GM21723 (cell line): ENCODE measurements around the gene KCTD6.
"Not testable (repeated sequence)": the region's sequence is repeated elsewhere in the genome, so short reads cannot be mapped to it uniquely, and the experiment has no call there.

Experiments
- ATAC-seq: cut with Tn5 transposase; IDR thresholded peaks from one replicate; pipeline ENCODE4 v1.9.1; 2021; ENCODE audit warnings: mild to moderate bottlenecking, moderate library complexity; ENCODE audit not compliant: unreplicated experiment

KCTD6 gene

GRCh38 chr3:58522759-58523425 is 31.0 kb downstream of the KCTD6 start:
- no peak for ATAC-seq

- ATAC-seq, result no peak
Measured at GRCh38 chr3:58524326-58524888, 32.5 kb downstream of the KCTD6 start.

- ATAC-seq, result no peak
Measured at GRCh38 chr3:58526515-58526957, 34.6 kb downstream of the KCTD6 start.

GRCh38 chr3:58527440-58527839 is 35.5 kb downstream of the KCTD6 start:
- not testable (repeated sequence) for ATAC-seq

- ATAC-seq, result no peak
Measured at GRCh38 chr3:58528629-58529028, 36.7 kb downstream of the KCTD6 start.

GRCh38 chr3:58529516-58530353 is 37.8 kb downstream of the KCTD6 start:
- ATAC-seq, result no peak

GRCh38 chr3:58530354-58530865 is 38.5 kb downstream of the KCTD6 start:
- no peak for ATAC-seq

- no peak for ATAC-seq
Measured at GRCh38 chr3:58531555-58531954, 39.7 kb downstream of the KCTD6 start.

GRCh38 chr3:58531956-58532355 is 40.1 kb downstream of the KCTD6 start:
- no peak for ATAC-seq

GRCh38 chr3:58532794-58533220 is 40.9 kb downstream of the KCTD6 start:
- peak; percentile 95 for ATAC-seq

- ATAC-seq, result no peak
Measured at GRCh38 chr3:58534592-58535494, 42.9 kb downstream of the KCTD6 start.

GRCh38 chr3:58535531-58536500 is 43.9 kb downstream of the KCTD6 start:
- no peak for ATAC-seq

- ATAC-seq, result no peak
Measured at GRCh38 chr3:58536501-58537411, 44.9 kb downstream of the KCTD6 start, which contains the start of gene ACOX2. TSS of gene ACOX2 (minus strand) at chr3:58537190. CDS start at chr3:58535106, 2,084 bp downstream.

- ATAC-seq, result no peak
Measured at GRCh38 chr3:58537412-58538301, 45.8 kb downstream of the KCTD6 start.

GRCh38 chr3:58539626-58540025 is 47.7 kb downstream of the KCTD6 start:
- ATAC-seq, result no peak

GRCh38 chr3:58540176-58540858 is 48.4 kb downstream of the KCTD6 start:
- ATAC-seq, result no peak

- ATAC-seq, result no peak
Measured at GRCh38 chr3:58544541-58544940, 52.6 kb downstream of the KCTD6 start.
